Epithelial cell of esophagus (primary cell): ENCODE results near the gene SCN2A.
"Not testable (repeated sequence)": the region's sequence is repeated elsewhere in the genome, so short reads cannot be mapped to it uniquely, and the experiment has no call there.

Experiments
- DNase-seq: peaks from one replicate; pipeline ENCODE4 v3.0.0; 2010; ENCODE audit warnings: low read depth
- H3K4me3 ChIP-seq: 2 replicates; pipeline ENCODE4 v1.5.1; 2011; ENCODE audit warnings: mild to moderate bottlenecking, low read length, control low read depth
- TF ChIP-seq, protein P1 (sequence below): IDR thresholded peaks from 2 replicates; pipeline ENCODE4 v1.5.1; 2011; ENCODE audit warnings: low read depth, mild to moderate bottlenecking, low read length, control low read depth, inconsistent platforms; ENCODE audit not compliant: insufficient read depth; ENCODE audit errors: missing control alignments

Gene SCN2A

DNA sequence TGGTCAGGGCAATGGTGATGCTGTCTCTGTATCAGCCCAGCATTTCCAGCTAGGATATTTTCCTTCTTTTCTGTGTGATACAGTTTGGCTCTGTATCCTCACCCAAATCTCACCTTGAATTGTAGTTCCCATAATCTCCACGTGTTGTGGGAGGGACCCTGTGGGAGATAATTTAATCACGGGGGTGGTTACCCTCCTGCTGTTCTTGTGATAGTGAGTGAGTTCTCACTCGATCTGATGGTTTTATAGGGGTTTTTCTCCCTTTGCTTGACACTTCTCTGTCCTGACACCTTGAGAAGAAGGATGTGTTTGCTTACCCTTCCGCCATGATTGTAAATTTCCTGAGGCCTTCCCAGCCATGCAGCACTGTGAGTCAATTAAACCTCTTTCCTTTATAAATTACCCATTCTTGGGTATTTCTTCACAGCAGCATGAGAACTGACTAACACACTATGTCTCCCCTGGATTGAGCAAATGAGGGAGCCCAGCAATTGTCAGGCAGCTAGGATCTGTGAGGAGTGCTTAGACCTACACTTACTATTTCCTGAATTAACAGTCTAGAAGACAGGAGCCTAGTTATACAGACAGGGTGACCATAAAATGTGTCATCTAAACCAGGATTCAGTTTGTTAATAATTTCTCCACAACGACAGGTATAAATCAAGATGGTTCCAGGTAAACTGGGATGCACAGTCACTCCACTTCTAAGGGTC, 6.0 kb downstream of the SCN2A start:
- no peak overlapping the region for H3K4me3 ChIP-seq
- TF ChIP-seq, protein P1, sequence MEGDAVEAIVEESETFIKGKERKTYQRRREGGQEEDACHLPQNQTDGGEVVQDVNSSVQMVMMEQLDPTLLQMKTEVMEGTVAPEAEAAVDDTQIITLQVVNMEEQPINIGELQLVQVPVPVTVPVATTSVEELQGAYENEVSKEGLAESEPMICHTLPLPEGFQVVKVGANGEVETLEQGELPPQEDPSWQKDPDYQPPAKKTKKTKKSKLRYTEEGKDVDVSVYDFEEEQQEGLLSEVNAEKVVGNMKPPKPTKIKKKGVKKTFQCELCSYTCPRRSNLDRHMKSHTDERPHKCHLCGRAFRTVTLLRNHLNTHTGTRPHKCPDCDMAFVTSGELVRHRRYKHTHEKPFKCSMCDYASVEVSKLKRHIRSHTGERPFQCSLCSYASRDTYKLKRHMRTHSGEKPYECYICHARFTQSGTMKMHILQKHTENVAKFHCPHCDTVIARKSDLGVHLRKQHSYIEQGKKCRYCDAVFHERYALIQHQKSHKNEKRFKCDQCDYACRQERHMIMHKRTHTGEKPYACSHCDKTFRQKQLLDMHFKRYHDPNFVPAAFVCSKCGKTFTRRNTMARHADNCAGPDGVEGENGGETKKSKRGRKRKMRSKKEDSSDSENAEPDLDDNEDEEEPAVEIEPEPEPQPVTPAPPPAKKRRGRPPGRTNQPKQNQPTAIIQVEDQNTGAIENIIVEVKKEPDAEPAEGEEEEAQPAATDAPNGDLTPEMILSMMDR = no peak
- no peak for DNase-seq

DNA sequence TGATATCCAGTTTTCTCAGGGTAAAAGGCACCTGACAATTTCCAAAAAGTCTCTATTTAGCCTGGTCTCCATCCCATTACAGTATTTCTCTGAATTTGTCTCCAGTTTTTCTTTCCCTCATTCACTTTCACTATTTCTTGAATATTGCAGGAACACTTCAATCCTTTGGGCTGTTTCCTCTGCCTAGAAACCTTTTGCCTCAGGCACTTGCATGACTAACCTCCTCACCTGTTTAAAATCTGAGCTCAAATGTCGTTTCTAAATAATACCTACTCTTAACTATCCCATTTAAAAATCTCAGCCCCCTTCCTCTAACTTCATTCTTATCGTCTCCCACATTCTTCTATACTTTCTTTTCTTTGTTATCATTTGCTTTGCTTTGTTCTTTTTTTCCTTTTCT, 9.0 kb downstream of the SCN2A start:
- TF ChIP-seq, protein P1 = no peak
- no peak overlapping the region for H3K4me3 ChIP-seq
- DNase-seq = peak; percentile 5

DNA sequence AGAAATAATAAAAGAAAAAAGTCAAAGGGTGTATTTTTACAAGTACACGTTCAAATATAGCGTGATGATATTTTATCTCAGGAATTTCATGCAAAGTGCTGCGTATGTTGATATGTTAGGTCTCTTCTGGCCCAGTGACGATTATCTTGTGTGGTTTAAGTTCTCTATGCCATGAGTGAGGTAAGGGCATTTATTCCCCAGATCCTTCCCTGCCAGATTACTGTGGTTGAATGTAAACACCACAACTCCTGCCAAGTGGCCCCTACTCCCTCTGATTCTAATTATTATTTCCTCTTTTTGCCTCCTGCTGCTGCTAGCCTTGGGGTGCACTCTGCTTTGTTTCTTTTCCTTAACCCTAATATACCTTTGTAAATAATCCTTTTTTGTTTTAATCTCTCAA, 12.2 kb downstream of the SCN2A start:
- TF ChIP-seq, protein P1 = no peak
- H3K4me3 ChIP-seq = no peak overlapping the region
- DNase-seq = no peak

DNA sequence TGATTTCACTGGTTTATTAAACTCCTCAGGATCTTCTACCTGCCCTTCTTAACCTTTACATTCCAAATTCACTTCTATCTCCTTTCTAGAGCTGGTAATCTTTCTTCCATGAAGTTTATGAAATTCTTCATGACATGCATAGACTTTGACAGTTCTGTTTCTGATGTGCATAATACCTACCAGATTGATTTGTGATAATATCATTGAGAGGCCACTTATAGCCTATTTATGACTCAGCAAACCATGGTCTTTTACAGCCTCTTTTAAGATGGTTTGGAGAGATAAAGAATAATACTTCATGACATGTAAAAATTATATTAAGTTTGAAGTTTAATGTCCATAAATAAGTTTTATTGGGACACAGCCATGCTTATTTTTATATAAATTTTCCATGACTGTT, 14.0 kb downstream of the SCN2A start:
- TF ChIP-seq, protein P1 = no peak
- no peak overlapping the region for H3K4me3 ChIP-seq
- no peak for DNase-seq

DNA sequence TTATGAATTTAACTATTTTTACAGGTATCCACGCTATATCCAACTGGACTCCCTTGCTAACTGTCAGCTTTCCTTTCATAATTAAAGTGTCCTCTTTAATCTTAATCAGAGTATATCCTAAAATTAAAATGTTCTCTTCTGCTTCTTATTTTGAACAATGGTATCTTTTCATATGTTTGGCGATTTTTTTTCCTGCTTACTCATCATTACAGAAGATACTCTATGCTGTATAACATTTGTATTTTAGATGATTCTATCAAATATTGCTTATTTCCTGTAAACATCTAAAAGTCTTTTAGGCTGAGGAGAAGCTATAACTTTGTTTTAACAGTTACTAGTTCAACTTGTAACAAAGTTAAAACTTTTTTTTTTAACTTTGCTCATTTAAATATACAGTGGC, 17.4 kb downstream of the SCN2A start:
- no peak for DNase-seq
- TF ChIP-seq, protein P1 = no peak
- H3K4me3 ChIP-seq = no peak overlapping the region

DNA sequence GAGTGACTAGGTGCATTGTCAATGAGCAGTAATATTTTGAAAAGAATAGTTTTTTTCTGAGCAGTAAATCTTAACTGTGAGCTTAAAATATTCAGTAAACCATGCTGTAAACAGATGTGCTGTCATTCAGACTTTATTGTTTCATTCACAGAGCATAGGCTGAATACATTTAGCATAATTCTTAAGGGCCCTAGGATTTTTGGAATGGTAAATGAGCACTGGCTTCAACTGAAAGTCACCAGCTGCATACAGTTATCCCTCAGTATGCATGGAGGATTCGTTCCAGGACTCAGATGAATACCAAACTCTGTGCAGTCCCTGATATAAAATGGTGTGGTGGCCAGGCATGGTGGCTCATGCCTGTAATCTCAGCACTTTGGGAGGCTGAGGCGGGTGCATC, 21.1 kb downstream of the SCN2A start:
- not testable (repeated sequence) for H3K4me3 ChIP-seq, DNase-seq

DNA sequence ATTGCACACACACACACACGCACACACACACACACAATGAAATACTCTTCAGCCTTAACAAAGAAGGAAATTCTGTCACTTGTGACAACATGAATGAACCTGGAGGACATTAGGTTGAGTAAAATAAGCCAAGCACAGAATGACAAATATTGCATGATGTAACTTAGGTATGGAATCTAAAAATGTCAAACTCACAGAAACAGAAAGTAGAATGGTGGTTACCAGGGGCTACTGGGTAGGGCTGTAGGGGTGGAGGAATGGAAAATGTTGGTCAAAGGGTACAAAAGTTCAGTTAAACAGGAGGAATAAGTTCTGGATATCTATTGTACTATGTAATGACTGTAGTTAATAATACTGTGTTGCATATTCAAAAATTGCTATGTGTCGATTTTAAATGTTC, 29.5 kb downstream of the SCN2A start:
- no peak overlapping the region for H3K4me3 ChIP-seq
- no peak for DNase-seq
- TF ChIP-seq, protein P1 = no peak
